Activated B cell treated with CpG ODN at 0.5 μM for 24 hours (primary cell): ENCODE data around the gene BRD8. TPM values are rescaled to one million over a fixed set of nuclear protein-coding genes. Genes with fewer than 3 reads are reported as not detected.
"Not testable (repeated sequence)": the region's sequence is repeated elsewhere in the genome, so short reads cannot be mapped to it uniquely, and the experiment has no call there.

ENCODE experiments used
- ATAC-seq: fragments of 200-7000 bp; cut with Tn5 transposase; one replicate; pipeline ENCODE4 v1.10.0; 2021; ENCODE audit warnings: low read depth, mild to moderate bottlenecking, moderate library complexity
- CTCF ChIA-PET: fragments of 350-600 bp; sonication (Branson Sonifier 250); formaldehyde crosslinking; loops from one replicate; lab custom pipeline; 2021; ENCODE audit warnings: antibody characterized with exemption; lab: Charles Lee
- POLR2A ChIA-PET: fragments of 350-600 bp; sonication (Branson Sonifier 250); formaldehyde crosslinking; loops from one replicate; lab custom pipeline; 2021; ENCODE audit warnings: antibody characterized with exemption; lab: Charles Lee
- DNase-seq: peaks from one replicate; pipeline ENCODE4 v3.0.0; 2022
- H3K27ac Mint-ChIP-seq: one replicate; pipeline ENCODE4 v1.8.0; 2020; ENCODE audit warnings: mixed read lengths
- H3K27me3 Mint-ChIP-seq: one replicate; pipeline ENCODE4 v1.8.0; 2021; ENCODE audit warnings: mixed read lengths
- H3K36me3 Mint-ChIP-seq: one replicate; pipeline ENCODE4 v1.8.0; 2021; ENCODE audit warnings: low read depth, mixed read lengths
- H3K4me1 Mint-ChIP-seq: one replicate; pipeline ENCODE4 v1.8.0; 2021; ENCODE audit warnings: mixed read lengths
- H3K4me3 Mint-ChIP-seq: one replicate; pipeline ENCODE4 v1.8.0; 2020; ENCODE audit warnings: mild to moderate bottlenecking, mixed read lengths
- H3K9me3 Mint-ChIP-seq: one replicate; pipeline ENCODE4 v1.8.0; 2020; ENCODE audit warnings: mixed read lengths
- CTCF ChIP-seq: fragments of 200-600 bp; IDR thresholded peaks from one replicate; pipeline ENCODE4 v1.8.0; 2022; ENCODE audit warnings: antibody characterized with exemption, mild to moderate bottlenecking
- intact Hi-C: fragments of 100-400 bp; cut with micrococcal nuclease; formaldehyde crosslinking; loops from one replicate; pipeline ENCODE4 v1.15.1; 2024
- total RNA-seq: library from RNA; stranded (reverse); gene quantifications from 2 replicates; pipeline ENCODE4 v1.2.3, GENCODE V29; 2022

Gene BRD8
- total RNA-seq, 1 donor from 2014 or later = 77.8 TPM

GRCh38 chr5:138169124-138169523 is 9.3 kb downstream of the BRD8 start:
- Mint-ChIP-seq H3K4me1 (no peaks in the 10 kb centered on the region), H3K9me3 (no peaks in the 10 kb centered on the region), H3K27me3 (no peaks in the 10 kb centered on the region), H3K36me3 (peaks cover 89% of the 10 kb centered on the region), H3K27ac (no peak overlapping the region), H3K4me3 (no peak overlapping the region)
- intact Hi-C loops = no loop called here
- no peak for TF ChIP-seq CTCF
- ChIA-PET POLR2A (interaction anchor here (0.7 kb wide), 1 partner anchor 1124 kb away, joined by 3 read pairs; no protein-coding TSS in a partner anchor), CTCF (no interaction called here)
- no peak for ATAC-seq
- no peak for DNase-seq

- Mint-ChIP-seq H3K27ac (no peak overlapping the region), H3K9me3 (no peaks in the 10 kb centered on the region), H3K4me1 (no peaks in the 10 kb centered on the region), H3K4me3 (no peak overlapping the region), H3K27me3 (no peaks in the 10 kb centered on the region), H3K36me3 (peaks cover 92% of the 10 kb centered on the region)
- no peak for TF ChIP-seq CTCF
- no peak for DNase-seq
- ChIA-PET CTCF (no interaction called here), POLR2A (no interaction called here)
- ATAC-seq = no peak
- intact Hi-C loops = no loop called here
These were observed 14.7 kb downstream of the BRD8 start for GRCh38 chr5:138163721-138164120.

- H3K27me3 Mint-ChIP-seq = no peaks in the 10 kb centered on the region
- POLR2A ChIA-PET = no interaction called here
- no peaks in the 10 kb centered on the region for H3K4me1 Mint-ChIP-seq
- no peaks in the 10 kb centered on the region for H3K9me3 Mint-ChIP-seq
- peaks cover 87% of the 10 kb centered on the region for H3K36me3 Mint-ChIP-seq
- H3K4me3 Mint-ChIP-seq = no peak overlapping the region
- CTCF ChIA-PET = no interaction called here
- no peak for DNase-seq
- TF ChIP-seq CTCF = no peak
- H3K27ac Mint-ChIP-seq = no peak overlapping the region
- intact Hi-C loops = no loop called here
- no peak for ATAC-seq
These were observed 17.7 kb downstream of the BRD8 start for GRCh38 chr5:138160706-138161105.

- DNase-seq (no peak), ATAC-seq (no peak)
- POLR2A ChIA-PET = no interaction called here
- H3K4me3 Mint-ChIP-seq = no peak overlapping the region
- H3K27me3 Mint-ChIP-seq = no peaks in the 10 kb centered on the region
- H3K9me3 Mint-ChIP-seq = no peaks in the 10 kb centered on the region
- H3K27ac Mint-ChIP-seq = no peak overlapping the region
- H3K36me3 Mint-ChIP-seq = peaks cover 77% of the 10 kb centered on the region
- intact Hi-C loops = no loop called here
- H3K4me1 Mint-ChIP-seq = no peaks in the 10 kb centered on the region
- CTCF ChIA-PET = no interaction called here
- no peak for TF ChIP-seq CTCF
These were observed 18.8 kb downstream of the BRD8 start for GRCh38 chr5:138159666-138160065.

GRCh38 chr5:138157626-138158025 is 20.8 kb downstream of the BRD8 start:
- Mint-ChIP-seq H3K27ac (no peak overlapping the region), H3K36me3 (peaks cover 58% of the 10 kb centered on the region), H3K9me3 (no peaks in the 10 kb centered on the region), H3K4me3 (no peak overlapping the region), H3K27me3 (no peaks in the 10 kb centered on the region), H3K4me1 (no peaks in the 10 kb centered on the region)
- DNase-seq (no peak), ATAC-seq (no peak)
- ChIA-PET CTCF (no interaction called here), POLR2A (no interaction called here)
- intact Hi-C loops = no loop called here
- TF ChIP-seq CTCF = no peak

- CTCF ChIA-PET, intact Hi-C loops, DNase-seq, H3K27me3 Mint-ChIP-seq, POLR2A ChIA-PET, H3K9me3 Mint-ChIP-seq, ATAC-seq, H3K4me1 Mint-ChIP-seq, H3K27ac Mint-ChIP-seq, H3K4me3 Mint-ChIP-seq: not testable (repeated sequence)
- peaks cover 45% of the 10 kb centered on the region for H3K36me3 Mint-ChIP-seq
These were observed 22.5 kb downstream of the BRD8 start for GRCh38 chr5:138155977-138156376.
